K562 (cell line): ENCODE measurements around the gene VRK1. TPM values are rescaled to one million over a fixed set of nuclear protein-coding genes. Genes with fewer than 3 reads are reported as not detected.

Experiments
- ATAC-seq: fragments of 200-7000 bp; cut with Tn5 transposase; 3 replicates; pipeline ENCODE4 v1.9.1; 2020; ENCODE audit warnings: moderate library complexity
- BruUV-seq: library from RNA; stranded (reverse); fragments of 400-500 nt; replicated peaks from 2 replicates; lab custom pipeline; 2021; lab: Mats Ljungman, UMichigan
- CTCF ChIA-PET: fragments of 300-600 bp; formaldehyde crosslinking; extraction: SDS; loops from one replicate; lab custom pipeline; 2021; ENCODE audit warnings: low intra/inter-chr PET ratio; lab: Yijun Ruan, JAX
- POLR2A ChIA-PET: fragments of 300-600, 350-650 bp; sonication (Branson Sonifier 250); formaldehyde crosslinking; extraction: SDS; loops from one replicate; lab custom pipeline; 2021; ENCODE audit warnings: antibody characterized with exemption, inconsistent platforms; lab: Yijun Ruan, JAX
- DNase-seq, 4 experiments: peaks; one replicate each; pipeline versions ENCODE4 v3.0.0 to v3.0.0-alpha.2; 2011 to 2018; ENCODE audit warnings: low spot score in 3 of 4, mixed read lengths in 3 of 4; ENCODE audit errors: extremely low read depth in 1 of 4
- FAIRE-seq: peaks from 2 replicates; lab custom pipeline; 2011; peaks lifted over from hg19 to GRCh38; lab: Jason Lieb, UNC
- H2AFZ ChIP-seq: 2 replicates; pipeline ENCODE4 v1.6.0; 2011; ENCODE audit warnings: low read depth, low read length, control low read depth, inconsistent platforms
- H3K27ac ChIP-seq: fragments of 200-600 bp; 3 replicates; pipeline ENCODE4 v1.8.0; 2011; ENCODE audit warnings: low read depth, mild to moderate bottlenecking, control low read depth, inconsistent platforms, low read length, moderate library complexity, mixed read lengths; ENCODE audit errors: extremely low read depth
- H3K27me3 ChIP-seq, 2 experiments: fragments of 300-600 bp in 1 of 2; 2 replicates in 1 of 2; 3 replicates in 1 of 2; pipeline versions ENCODE4 v1.6.0 to v1.8.0; 2011; ENCODE audit warnings: inconsistent platforms in 2 of 2, low read length in 2 of 2, mild to moderate bottlenecking in 1 of 2, mixed read lengths in 1 of 2, moderate library complexity in 1 of 2; ENCODE audit not compliant: control insufficient read depth in 2 of 2, insufficient read depth in 2 of 2
- H3K36me3 ChIP-seq: fragments of 300-600 bp; 3 replicates; pipeline ENCODE4 v1.8.0; 2011; ENCODE audit warnings: mild to moderate bottlenecking, low read length, inconsistent platforms; ENCODE audit not compliant: control insufficient read depth, insufficient read depth
- H3K4me1 ChIP-seq, 2 experiments: fragments of 200-600 bp in 1 of 2; replicated peaks in 1 of 2; 2 replicates in 1 of 2; 3 replicates in 1 of 2; pipeline versions ENCODE4 v1.5.1 to v1.8.0; 2011; ENCODE audit warnings: inconsistent platforms in 2 of 2, low read length in 2 of 2, mild to moderate bottlenecking in 1 of 2, mixed read lengths in 1 of 2, moderate library complexity in 1 of 2; ENCODE audit not compliant: control insufficient read depth in 2 of 2, insufficient read depth in 2 of 2
- H3K4me2 ChIP-seq: 2 replicates; pipeline ENCODE4 v1.6.1; 2011; ENCODE audit warnings: low read length, control low read depth, inconsistent platforms, mixed read lengths; ENCODE audit not compliant: insufficient read depth
- H3K4me3 ChIP-seq: fragments of 200-600 bp; sonication (generic), shearing (Covaris generic); 2 replicates; pipeline ENCODE4 v1.5.1; 2016; ENCODE audit warnings: control low read depth, inconsistent platforms
- H3K79me2 ChIP-seq: fragments of 200-600 bp; 3 replicates; pipeline ENCODE4 v1.8.0; 2011; ENCODE audit warnings: low read length, inconsistent platforms; ENCODE audit not compliant: control insufficient read depth, insufficient read depth
- H3K9ac ChIP-seq, 2 experiments: 2 replicates each; pipeline versions ENCODE4 v1.6.0 to v1.6.1; 2011; ENCODE audit warnings: low read depth in 2 of 2, low read length in 2 of 2, control low read depth in 1 of 2, inconsistent platforms in 1 of 2, mild to moderate bottlenecking in 1 of 2, mixed read lengths in 1 of 2; ENCODE audit not compliant: insufficient read depth in 1 of 2
- H3K9me1 ChIP-seq: one replicate; pipeline ENCODE4 v1.6.0; 2011; ENCODE audit warnings: inconsistent platforms, mild to moderate bottlenecking, low read length, moderate library complexity; ENCODE audit not compliant: control insufficient read depth, insufficient read depth
- H3K9me3 ChIP-seq: replicated peaks from 2 replicates; pipeline ENCODE4 v1.5.1; 2011; ENCODE audit warnings: low read depth, low read length, inconsistent platforms; ENCODE audit not compliant: control insufficient read depth, insufficient read depth
- H4K20me1 ChIP-seq: replicated peaks from 2 replicates; pipeline ENCODE4 v1.6.1; 2011; ENCODE audit warnings: low read length, inconsistent platforms, mixed read lengths; ENCODE audit not compliant: control insufficient read depth, insufficient read depth
- ATF3 ChIP-seq, 2 experiments: fragments of 450-650 bp in 1 of 2; sonication (generic) in 1 of 2; formaldehyde crosslinking in 1 of 2; IDR thresholded peaks in 1 of 2; conservative IDR thresholded peaks in 1 of 2; 2 replicates each; pipeline versions ENCODE4 v1.6.1 to v1.8.1; 2016 to 2023; ENCODE audit warnings: mild to moderate bottlenecking in 2 of 2, moderate library complexity in 2 of 2, inconsistent platforms in 1 of 2, missing genetic modification reagents in 1 of 2
- ATF7 ChIP-seq: fragments of 450-650 bp; IDR thresholded peaks from 2 replicates; pipeline ENCODE4 v1.7.1; 2014; ENCODE audit warnings: mild to moderate bottlenecking, moderate library complexity
- CEBPB ChIP-seq: fragments of 450-650 bp; IDR thresholded peaks from 2 replicates; pipeline ENCODE4 v1.6.1; 2016; ENCODE audit warnings: missing genetic modification characterization, missing compliant biosample characterization
- CEBPG ChIP-seq, 3 experiments: fragments of 200-800 bp in 1 of 3; sonication (Bioruptor generic) in 1 of 3; sonication (generic) in 1 of 3; formaldehyde crosslinking in 1 of 3; IDR thresholded peaks in 2 of 3; conservative IDR thresholded peaks in 1 of 3; 2 replicates each; pipeline versions ENCODE4 v1.6.1 to v1.8.0; 2016 to 2022; ENCODE audit warnings: missing compliant biosample characterization in 2 of 3, missing genetic modification characterization in 2 of 3, mild to moderate bottlenecking in 1 of 3, missing genetic modification reagents in 1 of 3
- CREM ChIP-seq: IDR thresholded peaks from 2 replicates; pipeline ENCODE4 v1.6.1; 2014; ENCODE audit warnings: antibody characterized with exemption, low read depth
- FOXK2 ChIP-seq, 2 experiments: fragments of 450-650 bp; IDR thresholded peaks in 1 of 2; conservative IDR thresholded peaks in 1 of 2; 2 replicates each; pipeline ENCODE4 v1.6.1; 2016; ENCODE audit warnings: low read depth in 2 of 2, mild to moderate bottlenecking in 1 of 2
- HMBOX1 ChIP-seq: sonication (generic); IDR thresholded peaks from 2 replicates; pipeline ENCODE4 v1.6.1; 2016
- JUND ChIP-seq, 2 experiments: IDR thresholded peaks; 2 replicates in 1 of 2; 3 replicates in 1 of 2; pipeline ENCODE4 v1.6.1; 2011; ENCODE audit warnings: borderline replicate concordance in 2 of 2, low read depth in 2 of 2, low read length in 2 of 2, improper control_type of control experiment in 1 of 2, missing biosample characterization in 1 of 2, missing genetic modification characterization in 1 of 2, missing genetic modification reagents in 1 of 2
- TRIM24 ChIP-seq, 2 experiments: fragments of 450-650 bp; IDR thresholded peaks; 2 replicates each; pipeline ENCODE4 v1.6.1; 2016
- ZNF75A ChIP-seq: fragments of 450-650 bp; formaldehyde crosslinking; IDR thresholded peaks from 2 replicates; pipeline ENCODE4 v1.4.0; 2020; ENCODE audit warnings: mild to moderate bottlenecking
- WGBS: fragments of 100-300 bp; shearing (Covaris generic); methylation state at CpG from one replicate; pipeline ENCODE4 v1.1.6; 2016; ENCODE audit warnings: low coverage, mixed read lengths; ENCODE audit not compliant: insufficient coverage; ENCODE audit errors: missing lambda C conversion rate; 5-methylcytosine and 5-hydroxymethylcytosine counted together
- in situ Hi-C: fragments of 300-500 bp; cut with MboI; formaldehyde crosslinking; loops from 4 replicates; pipeline ENCODE4 v1.15.0; 2018; ENCODE audit warnings: inconsistent platforms, mixed read lengths
- intact Hi-C: fragments of 100-400 bp; cut with micrococcal nuclease; formaldehyde crosslinking; loops from 2 replicates; pipeline ENCODE4 v1.14.2; 2022
- polyA plus RNA-seq, 8 experiments: library from polyadenylated mRNA; depleted of rRNA in 4 of 8; stranded (reverse) in 5 of 8; unstranded in 3 of 8; fragments of >200 nt; fragmentation: Nextera tagmentation in 2 of 8; fragmentation: Illumina TruSeq in 1 of 8; extraction: Ambion mirVana in 2 of 8; extraction: Trizol in 1 of 8; gene quantifications; 2 replicates each; pipeline versions ENCODE4 v1.2.1 to v1.2.3, GENCODE V29; 2011 to 2014; ENCODE audit warnings: inconsistent platforms in 1 of 8, missing spikeins in 1 of 8
- total RNA-seq, 7 experiments: library from RNA; depleted of rRNA in 6 of 7; stranded (reverse); fragments of >200 nt in 6 of 7; fragmentation: Illumina TruSeq in 2 of 7; extraction: Trizol in 2 of 7; gene quantifications; 2 replicates each; pipeline versions ENCODE4 v1.2.1 to v1.2.3, GENCODE V29; 2011 to 2021; ENCODE audit warnings: low replicate concordance in 1 of 7

The VRK1 gene
- total and polyA plus RNA-seq, 9 of the 15 experiments (the other 6 are each of a cell fraction or from before 2014, with no cell fraction given), result 83.6 to 177 (median 116) TPM

- H3K9me1 ChIP-seq, result peaks cover 5% of the 10 kb centered on the region
- intact Hi-C loops, result no loop called here
- BruUV-seq, result no TSS peak
- POLR2A ChIA-PET, result interaction anchor here (1.0 to 2.1 kb wide), 3 partner anchors 9 to 14 kb away, joined by 3 to 8 read pairs (median 5); partner anchors contain the start of gene VRK1
- no peaks in the 10 kb centered on the region for H3K27me3 ChIP-seq
- no peak overlapping the region for H3K4me2 ChIP-seq
- in situ Hi-C loops, result no loop called here
- peaks cover 23% of the 10 kb centered on the region; the same call in 2 of the 3 replicates for H3K36me3 ChIP-seq
- H3K27ac ChIP-seq, result no peak overlapping the region
- H3K9ac ChIP-seq, result no peak overlapping the region
- peaks cover 40% of the 10 kb centered on the region for H4K20me1 ChIP-seq
- peaks cover 100% of the 10 kb centered on the region for H3K79me2 ChIP-seq
- 42% methylated on average over 2 of the region's 3 CpGs for WGBS
- CTCF ChIA-PET, result no interaction called here
- peak; percentile 67 for TF ChIP-seq ATF3 (IDR thresholded peaks at IDR 0.05)
- TF ChIP-seq ATF3 (CRISPR knock-in tag; conservative IDR thresholded peaks at IDR 0.05), result no peak
- TF ChIP-seq FOXK2 (conservative IDR thresholded peaks at IDR 0.05 in 1 of 2, IDR thresholded peaks at IDR 0.05 in 1 of 2; ENCODE audit: low read depth in 2 of 2), result no peak
- no peak for TF ChIP-seq CEBPG (CRISPR knock-in tag; IDR thresholded peaks at IDR 0.05)
- TF ChIP-seq CEBPG (tag; conservative IDR thresholded peaks at IDR 0.05 in 1 of 2, IDR thresholded peaks at IDR 0.05 in 1 of 2), result peak; percentile 47 to 66; a peak in 1 of 4 replicates
- peak; percentile 4; the same call in 1 of the 2 replicates for TF ChIP-seq JUND (IDR thresholded peaks at IDR 0.05; ENCODE audit: borderline replicate concordance, low read depth, low read length)
- no peak for TF ChIP-seq JUND (tag; IDR thresholded peaks at IDR 0.05; ENCODE audit: borderline replicate concordance, low read depth, low read length)
- peak; percentile 83 for TF ChIP-seq CEBPB (tag)
- TF ChIP-seq ATF7, result 0 out of 2 replicates have a peak, but pooled peaks have one; percentile 25
- peak; percentile 23 to 40; a peak in 1 of 4 replicates for TF ChIP-seq TRIM24 (IDR thresholded peaks at IDR 0.05)
- TF ChIP-seq HMBOX1, result peak; percentile 39; the same call in 1 of the 2 replicates
- 0 out of 2 replicates have a peak, but pooled peaks have one; percentile 33 for TF ChIP-seq CREM
- no peak for TF ChIP-seq ZNF75A (CRISPR knock-in tag)
- H3K4me1 ChIP-seq, result peaks cover 12 to 43% of the 10 kb centered on the region in 2 experiments
- FAIRE-seq (no peak), ATAC-seq (0 out of 3 replicates have a peak, but pooled peaks have one; percentile 3), DNase-seq (no peak)
- no peaks in the 10 kb centered on the region for H3K9me3 ChIP-seq
- no peak overlapping the region for H3K4me3 ChIP-seq
- H2AFZ ChIP-seq, result no peak overlapping the region
These were observed 9.7 kb downstream of the VRK1 start for GRCh38 chr14:96806836-96807235.
